ENCODE data around the gene NCLN. TPM values are rescaled to one million over a fixed set of nuclear protein-coding genes. Genes with fewer than 3 reads are reported as not detected.

Gene NCLN
- total RNA-seq, 1 experiment from 2014 or later: 74.7 TPM

GRCh38 chr19:3208317-3209207 is 22.8 kb downstream of the NCLN start:
- H3K4me2 ChIP-seq (ENCODE audit: low read length): no peak overlapping the region
- POLR2A ChIA-PET (ENCODE audit: unreplicated experiment): no interaction called here
- TF ChIP-seq EZH2phosphoT487 (IDR thresholded peaks at IDR 0.05; ENCODE audit: borderline replicate concordance, low read length) (no peak), EZH2 (IDR thresholded peaks at IDR 0.05; ENCODE audit: low read length, unreplicated experiment) (no peak)
- no peak overlapping the region for H2AFZ ChIP-seq (ENCODE audit: low read length)
- no peak overlapping the region for H3K27ac ChIP-seq (ENCODE audit: low read length)
- ATAC-seq (no peak), DNase-seq (no peak)
- no peaks in the 10 kb centered on the region for H4K20me1 ChIP-seq (ENCODE audit: low read length)
- no peaks in the 10 kb centered on the region for H3F3A ChIP-seq (ENCODE audit: low read length, unreplicated experiment)
- BruUV-seq (replicated peaks): TSS peak; percentile 34
- H3K4me1 ChIP-seq (ENCODE audit: insufficient read depth, low read length): no peaks in the 10 kb centered on the region
- H3K27me3 ChIP-seq (ENCODE audit: low read length): no peaks in the 10 kb centered on the region
- CTCF ChIA-PET: no interaction called here
- no peak overlapping the region for H3K4me3 ChIP-seq (ENCODE audit: low read length)
- intact Hi-C loops (cut with micrococcal nuclease): no loop called here
- H3K9me3 ChIP-seq (ENCODE audit: low read length): no peaks in the 10 kb centered on the region
- H3K79me2 ChIP-seq (ENCODE audit: low read length): no peaks in the 10 kb centered on the region
- H3K36me3 ChIP-seq (ENCODE audit: low read depth, low read length): no peaks in the 10 kb centered on the region; the same call in 1 of the 2 replicates
- H3K9ac ChIP-seq (ENCODE audit: low read length): no peak overlapping the region
- H3K9me2 ChIP-seq (replicated peaks; ENCODE audit: low read length): no peaks in the 10 kb centered on the region

- Histone ChIP-seq H4K20me1 (ENCODE audit: low read length) (no peaks in the 10 kb centered on the region), H2AFZ (ENCODE audit: low read length) (no peak overlapping the region), H3K4me2 (ENCODE audit: low read length) (no peak overlapping the region), H3F3A (ENCODE audit: low read length, unreplicated experiment) (no peaks in the 10 kb centered on the region), H3K9ac (ENCODE audit: low read length) (no peak overlapping the region), H3K79me2 (ENCODE audit: low read length) (no peaks in the 10 kb centered on the region), H3K27me3 (ENCODE audit: low read length) (no peaks in the 10 kb centered on the region), H3K9me2 (replicated peaks; ENCODE audit: low read length) (no peaks in the 10 kb centered on the region), H3K4me3 (ENCODE audit: low read length) (no peak overlapping the region), H3K27ac (ENCODE audit: low read length) (no peak overlapping the region), H3K9me3 (ENCODE audit: low read length) (no peaks in the 10 kb centered on the region), H3K36me3 (ENCODE audit: low read depth, low read length) (no peaks in the 10 kb centered on the region; the same call in 1 of the 2 replicates), H3K4me1 (ENCODE audit: insufficient read depth, low read length) (no peaks in the 10 kb centered on the region)
- BruUV-seq (replicated peaks): no TSS peak
- ChIA-PET CTCF (no interaction called here), POLR2A (ENCODE audit: unreplicated experiment) (no interaction called here)
- ATAC-seq: peak; percentile 74
- peak; percentile 35 for DNase-seq
- TF ChIP-seq EZH2 (IDR thresholded peaks at IDR 0.05; ENCODE audit: low read length, unreplicated experiment) (no peak), CTCF (conservative IDR thresholded peaks at IDR 0.05; ENCODE audit: low read depth, low read length) (peak; percentile 54)
- intact Hi-C loops (cut with micrococcal nuclease): no loop called here
These were observed 24.8 kb downstream of the NCLN start for GRCh38 chr19:3210347-3211017.

GRCh38 chr19:3211191-3211590 is 25.5 kb downstream of the NCLN start:
- Histone ChIP-seq H3K36me3 (ENCODE audit: low read depth, low read length) (no peaks in the 10 kb centered on the region; the same call in 1 of the 2 replicates), H3K4me1 (ENCODE audit: insufficient read depth, low read length) (no peaks in the 10 kb centered on the region), H3K4me3 (ENCODE audit: low read length) (no peak overlapping the region), H3K27ac (ENCODE audit: low read length) (no peak overlapping the region), H3K79me2 (ENCODE audit: low read length) (no peaks in the 10 kb centered on the region), H3K27me3 (ENCODE audit: low read length) (no peaks in the 10 kb centered on the region), H3K9ac (ENCODE audit: low read length) (no peak overlapping the region), H2AFZ (ENCODE audit: low read length) (no peak overlapping the region), H3K9me3 (ENCODE audit: low read length) (no peaks in the 10 kb centered on the region), H3K4me2 (ENCODE audit: low read length) (no peak overlapping the region), H3F3A (ENCODE audit: low read length, unreplicated experiment) (no peaks in the 10 kb centered on the region), H4K20me1 (ENCODE audit: low read length) (no peaks in the 10 kb centered on the region), H3K9me2 (replicated peaks; ENCODE audit: low read length) (no peaks in the 10 kb centered on the region)
- CTCF ChIA-PET: no interaction called here
- DNase-seq (no peak), ATAC-seq (no peak)
- POLR2A ChIA-PET (ENCODE audit: unreplicated experiment): no interaction called here
- TF ChIP-seq CTCF (conservative IDR thresholded peaks at IDR 0.05; ENCODE audit: low read depth, low read length) (no peak), EZH2 (IDR thresholded peaks at IDR 0.05; ENCODE audit: low read length, unreplicated experiment) (no peak), EZH2phosphoT487 (IDR thresholded peaks at IDR 0.05; ENCODE audit: borderline replicate concordance, low read length) (no peak)
- no TSS peak for BruUV-seq (replicated peaks)
- intact Hi-C loops (cut with micrococcal nuclease): no loop called here

Measured in PC-3 (cell line).